GM12801 (cell line): ENCODE measurements around the gene TCERG1L.

Experiments
- CTCF ChIP-seq: IDR thresholded peaks from one replicate; pipeline ENCODE4 v1.5.1; 2011; ENCODE audit warnings: control low read depth; ENCODE audit not compliant: insufficient read length; ENCODE audit errors: extremely low read depth

Gene TCERG1L

GRCh38 chr10:131214521-131215244, 96.8 kb downstream of the TCERG1L start:
- TF ChIP-seq CTCF, result no peak

GRCh38 chr10:131213741-131214505, 97.6 kb downstream of the TCERG1L start:
- TF ChIP-seq CTCF, result no peak

- TF ChIP-seq CTCF, result no peak
Observed at GRCh38 chr10:131212763-131213325, 98.7 kb downstream of the TCERG1L start.

- TF ChIP-seq CTCF, result no peak
Observed at GRCh38 chr10:131211965-131212619, 99.4 kb downstream of the TCERG1L start.

GRCh38 chr10:131211559-131211958, 100.0 kb downstream of the TCERG1L start:
- TF ChIP-seq CTCF, result no peak

GRCh38 chr10:131211146-131211545, 100.4 kb downstream of the TCERG1L start:
- TF ChIP-seq CTCF, result no peak

GRCh38 chr10:131210181-131210580, 101.3 kb downstream of the TCERG1L start:
- no peak for TF ChIP-seq CTCF
